ENCODE results near the gene HIVEP3.

- TF ChIP-seq, protein P1, sequence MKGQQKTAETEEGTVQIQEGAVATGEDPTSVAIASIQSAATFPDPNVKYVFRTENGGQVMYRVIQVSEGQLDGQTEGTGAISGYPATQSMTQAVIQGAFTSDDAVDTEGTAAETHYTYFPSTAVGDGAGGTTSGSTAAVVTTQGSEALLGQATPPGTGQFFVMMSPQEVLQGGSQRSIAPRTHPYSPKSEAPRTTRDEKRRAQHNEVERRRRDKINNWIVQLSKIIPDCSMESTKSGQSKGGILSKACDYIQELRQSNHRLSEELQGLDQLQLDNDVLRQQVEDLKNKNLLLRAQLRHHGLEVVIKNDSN (IDR thresholded peaks at IDR 0.05; ENCODE audit: borderline replicate concordance, low read depth), result no peak
- TF ChIP-seq SMC3 (IDR thresholded peaks at IDR 0.05; ENCODE audit: low read depth, low read length) (no peak), MAX (IDR thresholded peaks at IDR 0.05; ENCODE audit: low read depth) (no peak), SIN3A (IDR thresholded peaks at IDR 0.05; ENCODE audit: borderline replicate concordance, low read depth, low read length) (no peak), TEAD4 (IDR thresholded peaks at IDR 0.05; ENCODE audit: borderline replicate concordance, insufficient read depth) (no peak)
- TF ChIP-seq, protein P2, sequence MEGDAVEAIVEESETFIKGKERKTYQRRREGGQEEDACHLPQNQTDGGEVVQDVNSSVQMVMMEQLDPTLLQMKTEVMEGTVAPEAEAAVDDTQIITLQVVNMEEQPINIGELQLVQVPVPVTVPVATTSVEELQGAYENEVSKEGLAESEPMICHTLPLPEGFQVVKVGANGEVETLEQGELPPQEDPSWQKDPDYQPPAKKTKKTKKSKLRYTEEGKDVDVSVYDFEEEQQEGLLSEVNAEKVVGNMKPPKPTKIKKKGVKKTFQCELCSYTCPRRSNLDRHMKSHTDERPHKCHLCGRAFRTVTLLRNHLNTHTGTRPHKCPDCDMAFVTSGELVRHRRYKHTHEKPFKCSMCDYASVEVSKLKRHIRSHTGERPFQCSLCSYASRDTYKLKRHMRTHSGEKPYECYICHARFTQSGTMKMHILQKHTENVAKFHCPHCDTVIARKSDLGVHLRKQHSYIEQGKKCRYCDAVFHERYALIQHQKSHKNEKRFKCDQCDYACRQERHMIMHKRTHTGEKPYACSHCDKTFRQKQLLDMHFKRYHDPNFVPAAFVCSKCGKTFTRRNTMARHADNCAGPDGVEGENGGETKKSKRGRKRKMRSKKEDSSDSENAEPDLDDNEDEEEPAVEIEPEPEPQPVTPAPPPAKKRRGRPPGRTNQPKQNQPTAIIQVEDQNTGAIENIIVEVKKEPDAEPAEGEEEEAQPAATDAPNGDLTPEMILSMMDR (IDR thresholded peaks at IDR 0.05), result no peak
Measured at GRCh38 chr1:41767534-41768525, 150.9 kb downstream of the HIVEP3 start.
